A673 (cell line): Measurements from ENCODE around the gene TEAD1. TPM values are rescaled to one million over a fixed set of nuclear protein-coding genes. Genes with fewer than 3 reads are reported as not detected.

Experiments used
- BruUV-seq: library from RNA; stranded (reverse); fragments of 400-500 nt; replicated peaks from 2 replicates; lab custom pipeline; 2021; lab: Mats Ljungman, UMichigan
- CTCF ChIA-PET: fragments of 300-600 bp; sonication (Branson Sonifier 250); formaldehyde crosslinking; loops from one replicate; lab custom pipeline; 2022; ENCODE audit warnings: antibody characterized with exemption; lab: Charles Lee
- POLR2A ChIA-PET: fragments of 300-600 bp; sonication (Branson Sonifier 250); formaldehyde crosslinking; loops from one replicate; lab custom pipeline; 2022; ENCODE audit warnings: antibody characterized with exemption; ENCODE audit not compliant: low non-redundant PET; lab: Charles Lee
- DNase-seq: peaks from one replicate; pipeline ENCODE4 v3.0.0-alpha.2; 2015; ENCODE audit warnings: low spot score
- H3K27ac ChIP-seq: fragments of 200-600 bp; sonication (generic); 2 replicates; pipeline ENCODE4 v1.5.1; 2016; ENCODE audit warnings: mixed run types, low read depth, mild to moderate bottlenecking, mixed read lengths, antibody characterized with exemption, low read length; ENCODE audit not compliant: poor library complexity, severe bottlenecking
- H3K27me3 ChIP-seq: fragments of 200-600 bp; sonication (generic); replicated peaks from 2 replicates; pipeline ENCODE4 v1.6.1; 2017; ENCODE audit warnings: mixed run types, low read depth, mild to moderate bottlenecking, mixed read lengths, antibody characterized with exemption, low read length; ENCODE audit not compliant: insufficient read depth, poor library complexity
- H3K36me3 ChIP-seq: fragments of 200-600 bp; sonication (generic); 2 replicates; pipeline ENCODE4 v1.6.1; 2016; ENCODE audit warnings: mixed run types, mild to moderate bottlenecking, mixed read lengths, antibody characterized with exemption, low read length; ENCODE audit not compliant: insufficient read depth, poor library complexity, severe bottlenecking
- H3K4me1 ChIP-seq: fragments of 200-600 bp; sonication (generic); 2 replicates; pipeline ENCODE4 v1.6.1; 2017; ENCODE audit warnings: mixed run types, mild to moderate bottlenecking, mixed read lengths, antibody characterized with exemption, low read length; ENCODE audit not compliant: insufficient read depth, poor library complexity, severe bottlenecking
- H3K4me3 ChIP-seq: fragments of 200-600 bp; sonication (generic); 2 replicates; pipeline ENCODE4 v1.5.1; 2016; ENCODE audit warnings: low read depth, mixed run types, mild to moderate bottlenecking, mixed read lengths, low read length; ENCODE audit not compliant: poor library complexity, severe bottlenecking
- H3K9me3 ChIP-seq: fragments of 200-600 bp; sonication (generic); 2 replicates; pipeline ENCODE4 v1.6.1; 2016; ENCODE audit warnings: mixed run types, low read depth, mild to moderate bottlenecking, mixed read lengths, antibody characterized with exemption, low read length; ENCODE audit not compliant: poor library complexity, severe bottlenecking
- EZH2 ChIP-seq: fragments of 200-600 bp; sonication (generic); IDR thresholded peaks from 2 replicates; pipeline ENCODE4 v1.6.1; 2017; ENCODE audit warnings: borderline replicate concordance, low read depth, mild to moderate bottlenecking, mixed read lengths, antibody characterized with exemption, low read length; ENCODE audit not compliant: poor library complexity, severe bottlenecking
- intact Hi-C: fragments of 100-400 bp; cut with micrococcal nuclease; formaldehyde crosslinking; loops from one replicate; pipeline ENCODE4 v1.10.0; 2022; ENCODE audit not compliant: unreplicated experiment
- total RNA-seq: library from RNA; stranded (reverse); gene quantifications from 2 replicates; pipeline ENCODE4 v1.2.3, GENCODE V29; 2021
- TF ChIP-seq, protein P1 (sequence below): fragments of 300-800, 200-600 bp; sonication (generic); conservative IDR thresholded peaks from 2 replicates; pipeline ENCODE4 v1.5.1; 2017; ENCODE audit warnings: low read depth, mild to moderate bottlenecking, antibody characterized with exemption, low read length, moderate library complexity, mixed read lengths

TEAD1 gene
- total RNA-seq, 1 experiment from 2014 or later = 81.8 TPM

DNA sequence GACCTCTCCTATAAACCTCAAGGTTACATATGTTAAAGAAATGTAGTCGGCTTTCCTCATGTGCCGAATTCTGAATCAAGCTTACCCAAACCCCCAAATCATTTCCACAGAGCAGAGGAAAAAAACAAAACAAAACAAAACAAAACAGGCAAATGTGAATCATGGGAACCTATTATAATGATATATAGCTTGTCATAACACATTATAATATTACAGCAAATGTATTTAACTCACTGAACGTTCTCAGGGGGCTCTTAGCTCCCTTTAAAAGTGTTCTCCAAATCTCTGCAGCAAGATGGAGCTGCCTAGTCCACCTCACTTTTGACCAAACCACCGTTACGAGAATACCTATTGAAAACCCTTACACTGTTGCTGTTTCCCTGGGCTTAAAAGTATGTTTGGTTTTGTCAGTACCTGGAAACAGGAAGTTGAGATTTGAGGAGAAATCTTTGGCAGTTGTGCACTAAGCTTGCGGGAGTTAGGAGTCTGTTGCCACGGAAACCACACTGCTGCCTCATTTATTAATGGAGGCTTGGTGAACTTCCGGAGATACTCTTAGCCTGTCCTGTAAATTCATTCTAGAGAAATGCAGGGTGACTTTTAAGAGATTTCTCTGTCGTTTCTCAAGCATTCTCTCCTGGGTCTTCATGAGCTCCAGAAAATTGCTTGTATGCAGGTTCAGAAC, 167.9 kb downstream of the TEAD1 start:
- ChIA-PET CTCF (interaction anchor here (0.5 kb wide), 1 partner anchor 195 kb away, joined by 7 read pairs; no protein-coding TSS in a partner anchor), POLR2A (interaction anchor here (1.5 kb wide), 1 partner anchor 14 kb away, joined by 3 read pairs; no protein-coding TSS in a partner anchor)
- no TSS peak for BruUV-seq
- Histone ChIP-seq H3K9me3 (no peaks in the 10 kb centered on the region), H3K4me3 (peak overlapping the region; percentile 18), H3K36me3 (no peaks in the 10 kb centered on the region), H3K27me3 (no peaks in the 10 kb centered on the region), H3K27ac (peak overlapping the region; percentile 57), H3K4me1 (peaks cover 80% of the 10 kb centered on the region)
- TF ChIP-seq, protein P1, sequence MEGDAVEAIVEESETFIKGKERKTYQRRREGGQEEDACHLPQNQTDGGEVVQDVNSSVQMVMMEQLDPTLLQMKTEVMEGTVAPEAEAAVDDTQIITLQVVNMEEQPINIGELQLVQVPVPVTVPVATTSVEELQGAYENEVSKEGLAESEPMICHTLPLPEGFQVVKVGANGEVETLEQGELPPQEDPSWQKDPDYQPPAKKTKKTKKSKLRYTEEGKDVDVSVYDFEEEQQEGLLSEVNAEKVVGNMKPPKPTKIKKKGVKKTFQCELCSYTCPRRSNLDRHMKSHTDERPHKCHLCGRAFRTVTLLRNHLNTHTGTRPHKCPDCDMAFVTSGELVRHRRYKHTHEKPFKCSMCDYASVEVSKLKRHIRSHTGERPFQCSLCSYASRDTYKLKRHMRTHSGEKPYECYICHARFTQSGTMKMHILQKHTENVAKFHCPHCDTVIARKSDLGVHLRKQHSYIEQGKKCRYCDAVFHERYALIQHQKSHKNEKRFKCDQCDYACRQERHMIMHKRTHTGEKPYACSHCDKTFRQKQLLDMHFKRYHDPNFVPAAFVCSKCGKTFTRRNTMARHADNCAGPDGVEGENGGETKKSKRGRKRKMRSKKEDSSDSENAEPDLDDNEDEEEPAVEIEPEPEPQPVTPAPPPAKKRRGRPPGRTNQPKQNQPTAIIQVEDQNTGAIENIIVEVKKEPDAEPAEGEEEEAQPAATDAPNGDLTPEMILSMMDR = no peak
- TF ChIP-seq EZH2 = no peak
- peak; percentile 77 for DNase-seq
- intact Hi-C loops = no loop called here

DNA sequence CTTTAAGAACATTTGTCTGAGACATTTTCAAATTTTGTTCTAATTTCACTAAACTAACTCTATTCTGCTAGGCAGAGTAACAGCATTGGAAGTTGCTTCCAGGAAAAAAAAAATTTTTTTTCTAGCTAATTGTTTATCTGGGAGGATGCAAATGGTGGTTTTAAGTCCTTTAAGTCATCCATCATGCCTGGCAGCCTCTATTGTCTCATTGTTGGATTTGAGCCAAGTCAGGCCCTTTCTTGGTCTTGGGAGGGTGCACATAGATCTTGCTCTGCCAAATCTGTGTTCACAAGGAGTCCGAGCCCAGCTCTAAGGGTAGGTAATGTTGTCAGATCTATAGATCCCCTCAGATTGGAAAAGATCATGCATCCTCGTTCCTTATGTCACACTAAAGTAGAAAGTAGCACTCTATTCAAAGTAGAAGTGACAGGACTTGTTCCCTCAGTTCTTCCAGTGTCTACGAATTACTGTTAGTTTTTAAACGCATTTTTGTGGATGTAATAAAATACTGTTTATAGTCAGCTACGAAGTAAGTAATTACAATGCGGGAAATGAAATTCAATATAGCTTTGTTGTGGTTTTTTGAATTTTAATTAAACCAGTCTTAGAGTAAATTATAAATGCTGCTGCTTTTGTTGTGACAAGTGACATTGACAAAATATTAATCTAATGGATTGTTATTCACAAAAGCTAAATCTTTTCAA, 168.9 kb downstream of the TEAD1 start:
- intact Hi-C loops = no loop called here
- H3K36me3 ChIP-seq = no peaks in the 10 kb centered on the region
- TF ChIP-seq, protein P1 = no peak
- no peak for TF ChIP-seq EZH2
- H3K27ac ChIP-seq = peak overlapping the region; percentile 73
- CTCF ChIA-PET = interaction anchor here (0.5 to 1.2 kb wide), 2 partner anchors 15 to 196 kb away, joined by 3 to 7 read pairs; no protein-coding TSS in a partner anchor
- DNase-seq = peak; percentile 93
- peaks cover 84% of the 10 kb centered on the region for H3K4me1 ChIP-seq
- H3K27me3 ChIP-seq = no peaks in the 10 kb centered on the region
- no peaks in the 10 kb centered on the region for H3K9me3 ChIP-seq
- BruUV-seq = no TSS peak
- H3K4me3 ChIP-seq = peak overlapping the region; percentile 18
- POLR2A ChIA-PET = interaction anchor here (0.7 kb wide), 1 partner anchor 76 kb away, joined by 4 read pairs; no protein-coding TSS in a partner anchor

DNA sequence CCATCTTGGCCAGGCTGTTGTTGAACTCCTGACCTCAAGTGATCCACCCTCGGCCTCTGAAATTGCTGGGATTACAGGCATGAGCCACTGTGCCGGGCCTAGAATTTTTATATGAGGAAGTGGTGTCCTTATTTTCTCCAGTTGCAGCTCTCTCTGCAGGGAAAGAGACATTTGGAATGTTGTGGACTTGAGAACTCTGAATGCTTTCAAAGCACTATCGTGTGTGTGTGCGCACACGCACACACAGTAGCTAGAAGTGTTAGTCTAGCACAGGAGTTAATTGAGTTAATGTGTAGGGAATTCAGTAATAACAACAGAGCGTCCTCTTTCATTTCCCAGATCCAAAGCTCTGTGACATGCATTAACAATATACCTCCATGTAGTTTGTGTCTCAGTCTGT, 170.9 kb downstream of the TEAD1 start:
- no TSS peak for BruUV-seq

More for the DNA sequence above, 170.9 kb downstream of the TEAD1 start:
- H3K4me1 ChIP-seq = peaks cover 74% of the 10 kb centered on the region
- TF ChIP-seq, protein P1 = no peak
- TF ChIP-seq EZH2 = no peak
- no peaks in the 10 kb centered on the region for H3K36me3 ChIP-seq
- intact Hi-C loops = no loop called here
- H3K4me3 ChIP-seq = no peak overlapping the region
- ChIA-PET POLR2A (interaction anchor here (0.6 kb wide), 1 partner anchor 827 kb away, joined by 3 read pairs; no protein-coding TSS in a partner anchor), CTCF (no interaction called here)
- H3K27me3 ChIP-seq = no peaks in the 10 kb centered on the region
- DNase-seq = peak; percentile 12
- H3K9me3 ChIP-seq = no peaks in the 10 kb centered on the region
- H3K27ac ChIP-seq = peak overlapping the region; percentile 64
